T-helper 1 cell treated with Interleukin-12 subunit alpha and Interleukin-12 subunit beta and Interleukin-4 antibody, amounts not matched to agents 30 ng/mL and 1 ng/mL, for 36 hours (primary cell): ENCODE measurements around the gene PRDX2. TPM values are rescaled to one million over a fixed set of nuclear protein-coding genes. Genes with fewer than 3 reads are reported as not detected.

Experiments
- intact Hi-C: fragments of 100-400 bp; cut with micrococcal nuclease; formaldehyde crosslinking; loops from one replicate; pipeline ENCODE4 v1.15.1; 2024
- total RNA-seq: library from RNA; stranded (reverse); gene quantifications from 2 replicates; pipeline ENCODE4 v1.2.3, GENCODE V29; 2022

PRDX2 gene
- total RNA-seq, 1 donor from 2014 or later: 302 TPM

- intact Hi-C loops: loop anchor here (1.0 to 5.0 kb wide), 2 partner anchors 71 to 181 kb away; partner anchors contain the start of genes ZNF490 and ZNF791
These were observed 8.1 kb downstream of the PRDX2 start for GRCh38 chr19:12793290-12794195.

DNA sequence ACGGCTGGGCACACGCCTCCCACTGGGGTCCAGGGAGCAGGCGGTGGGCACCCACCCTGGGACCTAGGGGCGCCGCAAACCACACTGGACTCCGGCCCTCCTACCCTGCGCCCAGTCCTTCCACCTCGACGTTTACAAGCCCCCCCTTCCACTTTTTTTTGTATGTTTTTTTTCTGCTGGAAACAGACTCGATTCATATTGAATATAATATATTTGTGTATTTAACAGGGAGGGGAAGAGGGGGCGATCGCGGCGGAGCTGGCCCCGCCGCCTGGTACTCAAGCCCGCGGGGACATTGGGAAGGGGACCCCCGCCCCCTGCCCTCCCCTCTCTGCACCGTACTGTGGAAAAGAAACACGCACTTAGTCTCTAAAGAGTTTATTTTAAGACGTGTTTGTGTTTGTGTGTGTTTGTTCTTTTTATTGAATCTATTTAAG is 8.7 kb downstream of the PRDX2 start:
- intact Hi-C loops: loop anchor here (1.0 to 5.0 kb wide), 2 partner anchors 71 to 181 kb away; partner anchors contain the start of genes ZNF490 and ZNF791

GRCh38 chr19:12792051-12792852 is 9.3 kb downstream of the PRDX2 start:
- intact Hi-C loops: loop anchor here (5.0 kb wide), 1 partner anchor 180 kb away; the partner anchor contains the start of genes ZNF490 and ZNF791

DNA sequence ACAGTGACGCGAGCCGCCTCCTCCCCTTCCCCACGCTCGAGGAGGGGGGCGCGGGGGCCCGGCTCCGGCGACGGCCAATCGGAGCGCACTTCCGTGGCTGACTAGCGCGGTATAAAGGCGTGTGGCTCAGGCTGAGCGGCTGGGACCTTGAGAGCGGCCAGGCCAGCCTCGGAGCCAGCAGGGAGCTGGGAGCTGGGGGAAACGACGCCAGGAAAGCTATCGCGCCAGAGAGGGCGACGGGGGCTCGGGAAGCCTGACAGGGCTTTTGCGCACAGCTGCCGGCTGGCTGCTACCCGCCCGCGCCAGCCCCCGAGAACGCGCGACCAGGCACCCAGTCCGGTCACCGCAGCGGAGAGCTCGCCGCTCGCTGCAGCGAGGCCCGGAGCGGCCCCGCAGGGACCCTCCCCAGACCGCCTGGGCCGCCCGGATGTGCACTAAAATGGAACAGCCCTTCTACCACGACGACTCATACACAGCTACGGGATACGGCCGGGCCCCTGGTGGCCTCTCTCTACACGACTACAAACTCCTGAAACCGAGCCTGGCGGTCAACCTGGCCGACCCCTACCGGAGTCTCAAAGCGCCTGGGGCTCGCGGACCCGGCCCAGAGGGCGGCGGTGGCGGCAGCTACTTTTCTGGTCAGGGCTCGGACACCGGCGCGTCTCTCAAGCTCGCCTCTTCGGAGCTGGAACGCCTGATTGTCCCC is 10.1 kb downstream of the PRDX2 start, which contains the start of gene JUNB:
JUNB (plus strand) TSS at position 142 of the 706 bp plus-strand sequence; CDS start at position 428, 286 bp downstream.
- intact Hi-C loops: loop anchor here (1.0 to 5.0 kb wide), 6 partner anchors 9 to 364 kb away; partner anchors contain the start of genes CALR, DHPS, IER2 and STX10

- intact Hi-C loops: loop anchor here (1.0 to 5.0 kb wide), 6 partner anchors 8 to 365 kb away; partner anchors contain the start of genes CALR, DHPS, IER2 and STX10
These were observed 10.8 kb downstream of the PRDX2 start for GRCh38 chr19:12790628-12791344.

GRCh38 chr19:12789904-12790619 is 11.5 kb downstream of the PRDX2 start:
- intact Hi-C loops: loop anchor here (1.0 to 10.0 kb wide), 6 partner anchors 12 to 1735 kb away; partner anchors contain the start of genes CALR, DHPS, IER2 and STX10

DNA sequence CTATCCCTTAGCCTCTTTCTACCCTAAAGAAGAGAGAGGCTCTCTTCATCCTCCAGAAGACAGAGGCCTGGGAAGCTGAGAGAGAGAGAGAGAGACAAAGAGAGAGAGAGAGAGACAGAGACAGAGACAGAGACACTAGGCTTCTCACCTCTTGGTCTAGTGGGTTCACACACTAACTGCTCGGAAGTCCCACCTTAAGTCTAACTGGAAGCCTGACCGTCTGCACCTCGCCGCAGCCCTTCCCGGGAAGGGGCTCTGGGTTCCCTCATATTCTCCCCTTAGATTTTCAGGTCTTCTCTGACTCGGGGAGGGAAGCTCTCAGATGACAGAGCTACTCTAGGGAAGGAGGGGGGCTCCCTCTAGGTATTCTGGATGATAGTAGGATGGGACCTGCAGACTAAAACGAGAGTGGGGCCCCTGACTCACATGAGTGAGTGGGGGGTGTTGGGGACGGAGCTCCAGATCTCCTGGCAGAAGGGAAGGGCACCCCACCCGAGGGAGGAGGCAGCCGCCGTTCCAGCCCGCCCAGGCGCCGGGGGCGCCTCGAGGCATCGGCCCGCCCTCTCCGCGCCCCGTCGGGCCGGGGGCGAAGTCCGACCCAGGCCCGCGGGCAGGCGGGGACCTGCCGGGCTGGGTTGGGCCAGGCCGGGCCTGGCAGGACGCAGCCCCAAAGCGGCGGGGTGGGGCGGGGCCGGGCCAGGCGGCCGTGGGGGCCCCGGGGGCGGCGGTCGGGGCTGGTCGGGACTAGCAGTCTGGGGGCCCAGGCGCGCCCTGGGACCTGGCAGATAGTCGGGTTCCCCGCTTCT is 12.3 kb downstream of the PRDX2 start:
- intact Hi-C loops: loop anchor here (1.0 to 10.0 kb wide), 2 partner anchors 11 to 1736 kb away; partner anchors contain the start of gene TECR

- intact Hi-C loops: loop anchor here (1.0 to 10.0 kb wide), 2 partner anchors 10 to 1736 kb away; partner anchors contain the start of gene TECR
These were observed 12.9 kb downstream of the PRDX2 start for GRCh38 chr19:12788682-12789097.

GRCh38 chr19:12788042-12788681 is 13.4 kb downstream of the PRDX2 start:
- intact Hi-C loops: loop anchor here (10.0 kb wide), 1 partner anchor 1737 kb away; the partner anchor contains the start of gene TECR

DNA sequence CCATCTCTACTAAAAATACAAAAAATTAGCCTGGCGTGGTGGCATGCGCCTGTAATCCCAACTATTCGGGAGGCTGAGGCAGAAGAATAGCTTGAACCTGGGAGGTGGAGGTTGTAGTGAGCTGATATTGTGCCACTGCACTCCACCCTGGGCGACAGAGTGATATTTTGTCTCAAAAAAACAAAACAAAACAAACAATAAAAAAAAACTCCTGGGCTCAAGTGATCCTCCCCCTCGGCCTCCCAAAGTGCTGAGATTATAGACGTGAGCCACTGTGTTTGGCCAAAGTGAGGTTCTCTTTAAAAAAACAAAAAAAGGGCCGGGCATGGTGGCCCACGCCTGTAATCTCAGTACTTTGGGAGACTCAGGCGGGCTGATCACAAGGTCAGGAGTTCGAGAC is 14.1 kb downstream of the PRDX2 start:
- intact Hi-C loops: loop anchor here (10.0 kb wide), 1 partner anchor 1737 kb away; the partner anchor contains the start of gene TECR

GRCh38 chr19:12786952-12787351 is 14.6 kb downstream of the PRDX2 start:
- intact Hi-C loops: loop anchor here (10.0 kb wide), 1 partner anchor 1738 kb away; the partner anchor contains the start of gene TECR

GRCh38 chr19:12786141-12786870 is 15.3 kb downstream of the PRDX2 start:
- intact Hi-C loops: loop anchor here (10.0 kb wide), 1 partner anchor 1738 kb away; the partner anchor contains the start of gene TECR

GRCh38 chr19:12785431-12786031 is 16.1 kb downstream of the PRDX2 start:
- intact Hi-C loops: loop anchor here (10.0 kb wide), 1 partner anchor 1739 kb away; the partner anchor contains the start of gene TECR

- intact Hi-C loops: loop anchor here (10.0 kb wide), 1 partner anchor 1740 kb away; the partner anchor contains the start of gene TECR
These were observed 16.6 kb downstream of the PRDX2 start for GRCh38 chr19:12784871-12785430.

DNA sequence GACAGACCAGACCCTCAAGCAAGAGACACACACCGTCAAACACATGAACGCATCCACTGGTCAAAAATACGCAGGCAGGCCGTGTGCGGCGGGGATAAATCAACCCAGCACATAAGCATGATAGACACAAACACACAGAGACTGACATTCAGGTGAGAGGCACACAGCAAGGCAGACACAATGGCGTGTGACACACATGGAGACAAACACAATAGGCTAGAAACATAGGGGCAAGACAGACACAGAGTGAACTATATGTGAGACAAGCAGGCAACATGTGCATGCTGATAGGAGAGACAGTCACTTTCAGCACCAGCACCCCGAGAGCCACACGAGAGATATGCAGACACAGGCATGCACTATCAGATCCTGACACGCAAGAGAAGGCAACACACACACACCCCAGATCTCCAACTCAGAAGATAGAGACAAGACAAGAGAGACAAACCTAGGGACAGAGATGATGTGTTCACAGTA is 17.2 kb downstream of the PRDX2 start:
- intact Hi-C loops: loop anchor here (10.0 kb wide), 1 partner anchor 1740 kb away; the partner anchor contains the start of gene TECR
